Endothelial cell of umbilical vein (primary cell): ENCODE data around the gene SEC22A. TPM values are rescaled to one million over a fixed set of nuclear protein-coding genes. Genes with fewer than 3 reads are reported as not detected.

ENCODE experiments used
- BruUV-seq: library from RNA; stranded (reverse); fragments of 400-500 nt; replicated peaks from 2 replicates; lab custom pipeline; 2021; lab: Mats Ljungman, UMichigan
- CTCF ChIA-PET: fragments of 300-600, 350-600 bp; sonication (Branson Sonifier 250); formaldehyde crosslinking; loops from one replicate; lab custom pipeline; 2021; ENCODE audit warnings: antibody characterized with exemption, inconsistent platforms; lab: Charles Lee
- POLR2A ChIA-PET: fragments of 300-600, 350-600 bp; sonication (Branson Sonifier 250); formaldehyde crosslinking; loops from one replicate; lab custom pipeline; 2021; ENCODE audit warnings: antibody characterized with exemption, inconsistent platforms; lab: Charles Lee
- DNase-seq: peaks from one replicate; pipeline ENCODE4 v3.0.0-alpha.2; 2011; ENCODE audit warnings: low read depth, low spot score
- FAIRE-seq: peaks from 2 replicates; lab custom pipeline; 2011; peaks lifted over from hg19 to GRCh38; lab: Jason Lieb, UNC
- H2AFZ ChIP-seq: 2 replicates; pipeline ENCODE4 v1.6.0; 2012; ENCODE audit warnings: low read depth, low read length, control low read depth, inconsistent platforms
- H3K27ac ChIP-seq: 2 replicates; pipeline ENCODE4 v1.5.1; 2011; ENCODE audit warnings: low read depth, mild to moderate bottlenecking, control low read depth, low read length, moderate library complexity; ENCODE audit not compliant: insufficient read depth
- H3K27me3 ChIP-seq, 2 experiments: 2 replicates each; pipeline versions ENCODE4 v1.6.0 to v1.6.1; 2011; ENCODE audit warnings: low read length in 2 of 2, mixed read lengths in 1 of 2; ENCODE audit not compliant: control insufficient read depth in 2 of 2, insufficient read depth in 2 of 2
- H3K36me3 ChIP-seq, 2 experiments: 2 replicates in 1 of 2; 3 replicates in 1 of 2; pipeline ENCODE4 v1.5.1; 2011; ENCODE audit warnings: low read length in 2 of 2, mild to moderate bottlenecking in 1 of 2, moderate library complexity in 1 of 2; ENCODE audit not compliant: control insufficient read depth in 2 of 2, insufficient read depth in 2 of 2; ENCODE audit errors: extremely low read depth in 1 of 2
- H3K4me1 ChIP-seq: 3 replicates; pipeline ENCODE4 v1.5.1; 2011; ENCODE audit warnings: mild to moderate bottlenecking, low read length; ENCODE audit not compliant: control insufficient read depth, insufficient read depth; ENCODE audit errors: extremely low read depth
- H3K4me2 ChIP-seq: 2 replicates; pipeline ENCODE4 v1.6.1; 2011; ENCODE audit warnings: low read length, control low read depth, mixed read lengths; ENCODE audit not compliant: insufficient read depth
- H3K4me3 ChIP-seq, 3 experiments: fragments of 200-600 bp in 1 of 3; sonication (generic), shearing (Covaris generic) in 1 of 3; replicated peaks in 1 of 3; 2 replicates each; pipeline ENCODE4 v1.5.1; 2011 to 2016; ENCODE audit warnings: control low read depth in 3 of 3, low read length in 3 of 3, mild to moderate bottlenecking in 2 of 3, inconsistent platforms in 1 of 3, low read depth in 1 of 3, moderate library complexity in 1 of 3; ENCODE audit not compliant: insufficient read depth in 1 of 3
- H3K79me2 ChIP-seq: 2 replicates; pipeline ENCODE4 v1.6.0; 2012; ENCODE audit warnings: low read length, inconsistent platforms; ENCODE audit not compliant: control insufficient read depth, insufficient read depth
- H3K9ac ChIP-seq: replicated peaks from 2 replicates; pipeline ENCODE3; 2011; ENCODE audit warnings: low read length, control low read depth; ENCODE audit not compliant: insufficient read depth; ENCODE audit errors: extremely low read depth
- H3K9me1 ChIP-seq: replicated peaks from 3 replicates; pipeline ENCODE4 v1.6.0; 2011; ENCODE audit warnings: mild to moderate bottlenecking, low read length; ENCODE audit not compliant: control insufficient read depth, insufficient read depth; ENCODE audit errors: extremely low read depth
- H3K9me3 ChIP-seq: replicated peaks from 2 replicates; pipeline ENCODE4 v1.5.1; 2012; ENCODE audit warnings: low read length, inconsistent platforms; ENCODE audit not compliant: control insufficient read depth, insufficient read depth
- H4K20me1 ChIP-seq: replicated peaks from 2 replicates; pipeline ENCODE3; 2011; ENCODE audit warnings: mild to moderate bottlenecking, low read length; ENCODE audit not compliant: control insufficient read depth, insufficient read depth; ENCODE audit errors: extremely low read depth
- CTCF ChIP-seq, 2 donors: IDR thresholded peaks; 1 replicate in 1 of 2; 2 replicates in 1 of 2; pipeline ENCODE4 v1.5.1; 2011; ENCODE audit warnings: low read length in 2 of 2, mild to moderate bottlenecking in 2 of 2, moderate library complexity in 2 of 2, control low read depth in 1 of 2, inconsistent platforms in 1 of 2, low read depth in 1 of 2; ENCODE audit not compliant: insufficient read depth in 1 of 2; ENCODE audit errors: extremely low read depth in 1 of 2
- EZH2 ChIP-seq: IDR thresholded peaks from 2 replicates; pipeline ENCODE4 v1.6.1; 2012; ENCODE audit warnings: borderline replicate concordance, low read depth, mild to moderate bottlenecking, moderate library complexity, low read length, inconsistent platforms; ENCODE audit not compliant: severe bottlenecking
- FOS ChIP-seq: IDR thresholded peaks from 2 replicates; pipeline ENCODE4 v1.6.1; 2011; ENCODE audit warnings: mild to moderate bottlenecking, low read length, moderate library complexity, borderline replicate concordance; ENCODE audit not compliant: insufficient read depth
- GATA2 ChIP-seq: IDR thresholded peaks from 2 replicates; pipeline ENCODE4 v1.7.0; 2011; ENCODE audit warnings: low read depth, mild to moderate bottlenecking, moderate library complexity, mixed read lengths, low read length; ENCODE audit not compliant: insufficient read length, insufficient read depth
- JUN ChIP-seq: IDR thresholded peaks from 2 replicates; pipeline ENCODE4 v1.6.1; 2011; ENCODE audit warnings: borderline replicate concordance, low read depth; ENCODE audit not compliant: insufficient read length, insufficient read depth
- MAX ChIP-seq: IDR thresholded peaks from 2 replicates; pipeline ENCODE4 v1.6.1; 2011; ENCODE audit not compliant: insufficient read depth, insufficient read length
- MYC ChIP-seq: IDR thresholded peaks from one replicate; pipeline ENCODE4 v1.6.1; 2011; ENCODE audit warnings: mild to moderate bottlenecking, low read depth, low read length
- POLR2A ChIP-seq: IDR thresholded peaks from 2 replicates; pipeline ENCODE4 v1.6.1; 2012; ENCODE audit warnings: low read depth, mild to moderate bottlenecking, control low read depth, low read length
- POLR2AphosphoS5 ChIP-seq: IDR thresholded peaks from 2 replicates; pipeline ENCODE4 v1.6.1; 2012; ENCODE audit warnings: low read depth, mild to moderate bottlenecking, control low read depth, low read length, moderate library complexity; ENCODE audit not compliant: insufficient read depth
- dilution Hi-C: fragments of 300-500 bp; cut with MboI; formaldehyde crosslinking; loops from one replicate; pipeline ENCODE4 v1.15.0; 2019; ENCODE audit warnings: low sequenced_read_pairs; ENCODE audit not compliant: extremely low pct_ligation_motif_present
- intact Hi-C: fragments of 100-400 bp; cut with micrococcal nuclease; formaldehyde crosslinking; loops from one replicate; pipeline ENCODE4 v1.10.0; 2022
- polyA plus RNA-seq, 4 experiments: library from polyadenylated mRNA; depleted of rRNA in 3 of 4; stranded (reverse) in 3 of 4; unstranded in 1 of 4; fragments of >200 nt; gene quantifications; 2 replicates each; pipeline versions ENCODE4 v1.2.1 to v1.2.3, GENCODE V29; 2011 to 2012; ENCODE audit warnings: missing spikeins in 1 of 4
- total RNA-seq: library from RNA; stranded (reverse); gene quantifications from 2 replicates; pipeline ENCODE4 v1.2.3, GENCODE V29; 2021

Gene SEC22A
- total and polyA plus RNA-seq, 2 donors (not counting 3 experiments of a cell fraction or from before 2014, with no cell fraction given): 20.1 to 26.8 TPM

DNA sequence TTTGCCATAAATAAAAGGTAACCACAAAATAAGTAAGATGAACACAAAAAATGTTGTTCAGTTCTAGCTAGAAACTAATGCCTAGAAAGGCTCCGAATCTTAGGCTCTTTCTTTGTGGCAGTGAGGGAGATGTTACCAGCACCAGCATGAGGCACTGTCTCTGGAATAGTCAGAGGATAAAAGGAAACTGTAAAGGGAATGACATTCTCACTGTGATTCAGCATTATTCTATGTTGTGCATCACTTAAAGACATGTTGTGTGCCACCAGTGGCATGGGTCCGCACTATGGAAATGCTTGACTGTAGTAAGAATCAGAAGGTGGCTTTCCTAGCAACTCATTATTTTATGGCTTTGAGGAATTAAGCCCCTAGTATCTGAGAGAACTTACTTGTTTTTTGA, 70.8 kb downstream of the SEC22A start:
- Histone ChIP-seq H3K27me3 (no peaks in the 10 kb centered on the region), H3K4me2 (no peak overlapping the region), H2AFZ (no peak overlapping the region), H3K9me3 (no peaks in the 10 kb centered on the region), H3K9ac (no peak overlapping the region), H4K20me1 (no peaks in the 10 kb centered on the region), H3K4me3 (no peak overlapping the region), H3K9me1 (no peaks in the 10 kb centered on the region), H3K79me2 (no peaks in the 10 kb centered on the region), H3K27ac (no peak overlapping the region), H3K36me3 (no peaks in the 10 kb centered on the region), H3K4me1 (peaks cover 4% of the 10 kb centered on the region)
- BruUV-seq: no TSS peak
- TF ChIP-seq POLR2AphosphoS5: no peak
- TF ChIP-seq MAX: no peak
- no peak for TF ChIP-seq GATA2
- no peak for TF ChIP-seq CTCF (IDR thresholded peaks at IDR 0.05; ENCODE audit: extremely low read depth in 1 of 2, insufficient read depth in 1 of 2, low read depth in 1 of 2, low read length in 2 of 2)
- no peak for TF ChIP-seq JUN
- no peak for TF ChIP-seq MYC
- TF ChIP-seq POLR2A: no peak
- no peak for TF ChIP-seq FOS
- no peak for TF ChIP-seq EZH2
- dilution Hi-C loops (no loop called here), intact Hi-C loops (no loop called here)
- POLR2A ChIA-PET: no interaction called here
- FAIRE-seq (no peak), DNase-seq (no peak)
- CTCF ChIA-PET: interaction anchor here (1.4 kb wide), 1 partner anchor 35 kb away, joined by 4 read pairs; no protein-coding TSS in a partner anchor
